ENCODE results near the gene SF3B2.

GRCh38 chr11:66047541-66048365 lies 4.4 kb upstream of the SF3B2 start:
- TF ChIP-seq CTCF (IDR thresholded peaks at IDR 0.05; ENCODE audit: borderline replicate concordance, extremely low read depth, low read length, poor library complexity, severe bottlenecking) (no peak), EZH2 (IDR thresholded peaks at IDR 0.05; ENCODE audit: borderline replicate concordance, low read depth, low read length, severe bottlenecking) (no peak)

Measured in DND-41 (cell line).